B cell (primary cell): Measurements from ENCODE around the gene PHC2. TPM values are rescaled to one million over a fixed set of nuclear protein-coding genes. Genes with fewer than 3 reads are reported as not detected.

Source experiments
- ATAC-seq: fragments of 200-7000 bp; cut with Tn5 transposase; one replicate; pipeline ENCODE4 v1.10.0; 2021; ENCODE audit warnings: low read depth, mild to moderate bottlenecking, moderate number of reproducible peaks, moderate library complexity
- CTCF ChIA-PET: fragments of 350-600 bp; sonication (Branson Sonifier 250); formaldehyde crosslinking; loops from one replicate; lab custom pipeline; 2021; ENCODE audit warnings: antibody characterized with exemption, inconsistent platforms; lab: Charles Lee
- POLR2A ChIA-PET: fragments of 350-600 bp; sonication (Branson Sonifier 250); formaldehyde crosslinking; loops from one replicate; lab custom pipeline; 2021; ENCODE audit warnings: antibody characterized with exemption; lab: Charles Lee
- DNase-seq: peaks from one replicate; pipeline ENCODE4 v3.0.0; 2013
- H2AFZ ChIP-seq: 2 replicates; pipeline ENCODE4 v1.6.1; 2012; ENCODE audit warnings: mild to moderate bottlenecking, low read depth, low read length; ENCODE audit not compliant: insufficient read depth, poor library complexity, severe bottlenecking
- H3K27ac ChIP-seq, 2 donors: 1 replicate in 1 of 2; 2 replicates in 1 of 2; pipeline ENCODE4 v1.5.1; 2012 to 2013; ENCODE audit warnings: low read length in 2 of 2, mild to moderate bottlenecking in 2 of 2, moderate library complexity in 1 of 2
- H3K27me3 ChIP-seq, 4 experiments: fragments of 200-600 bp in 1 of 4; sonication (generic) in 1 of 4; replicated peaks in 1 of 4; 1 replicate in 2 of 4; 2 replicates in 2 of 4; pipeline versions ENCODE4 v1.6.1 to v1.7.0; 2013 to 2016; ENCODE audit warnings: low read length in 3 of 4, mild to moderate bottlenecking in 2 of 4, mixed read lengths in 1 of 4, moderate library complexity in 1 of 4; ENCODE audit not compliant: insufficient read depth in 4 of 4, control insufficient read depth in 3 of 4; ENCODE audit errors: control extremely low read depth in 1 of 4
- H3K36me3 ChIP-seq, 2 experiments: replicated peaks in 1 of 2; 1 replicate in 1 of 2; 2 replicates in 1 of 2; pipeline versions ENCODE4 v1.6.1 to v1.7.1; 2013; ENCODE audit warnings: low read length in 1 of 2; ENCODE audit not compliant: insufficient read depth in 2 of 2, control insufficient read depth in 1 of 2; ENCODE audit errors: control extremely low read depth in 1 of 2, extremely low read depth in 1 of 2
- H3K4me1 ChIP-seq, 2 donors: fragments of 200-600 bp in 1 of 2; sonication (generic) in 1 of 2; 1 replicate in 1 of 2; 2 replicates in 1 of 2; pipeline versions ENCODE4 v1.5.1 to v1.6.1; 2013 to 2017; ENCODE audit warnings: low read length in 2 of 2; ENCODE audit not compliant: control insufficient read depth in 2 of 2, insufficient read depth in 2 of 2
- H3K4me2 ChIP-seq: replicated peaks from 2 replicates; pipeline ENCODE3; 2012; ENCODE audit warnings: mild to moderate bottlenecking, low read depth, low read length; ENCODE audit not compliant: poor library complexity, severe bottlenecking
- H3K4me3 ChIP-seq, 5 experiments: fragments of 200-600 bp in 1 of 5; sonication (generic) in 1 of 5; 1 replicate in 3 of 5; 2 replicates in 2 of 5; pipeline versions ENCODE4 v1.5.1 to v1.7.0; 2011 to 2016; ENCODE audit warnings: low read length in 4 of 5, mild to moderate bottlenecking in 4 of 5, low read depth in 2 of 5, control low read depth in 1 of 5, moderate library complexity in 1 of 5; ENCODE audit not compliant: insufficient read depth in 1 of 5; ENCODE audit errors: control extremely low read depth in 1 of 5, extremely low read depth in 1 of 5
- H3K79me2 ChIP-seq: fragments of 200-600 bp; sonication (generic); one replicate; pipeline ENCODE4 v1.6.0; 2016; ENCODE audit warnings: low read length; ENCODE audit not compliant: control insufficient read depth, insufficient read depth
- H3K9ac ChIP-seq: fragments of 200-600 bp; sonication (generic); 2 replicates; pipeline ENCODE4 v1.6.1; 2017; ENCODE audit warnings: mild to moderate bottlenecking, low read length, moderate library complexity
- H3K9me3 ChIP-seq, 3 donors: one replicate each; pipeline versions ENCODE4 v1.6.1 to v1.7.1; 2013; ENCODE audit warnings: low read length in 2 of 3; ENCODE audit not compliant: control insufficient read depth in 2 of 3, insufficient read depth in 1 of 3; ENCODE audit errors: control extremely low read depth in 1 of 3
- H4K20me1 ChIP-seq: 2 replicates; pipeline ENCODE4 v1.6.0; 2012; ENCODE audit warnings: mild to moderate bottlenecking, low read length; ENCODE audit not compliant: insufficient read depth, control insufficient read depth, poor library complexity, severe bottlenecking
- H3K27ac Mint-ChIP-seq: one replicate; pipeline ENCODE4 v1.8.0; 2021; ENCODE audit warnings: mixed read lengths
- H3K27me3 Mint-ChIP-seq: one replicate; pipeline ENCODE4 v1.8.0; 2021; ENCODE audit warnings: mixed read lengths
- H3K4me1 Mint-ChIP-seq: one replicate; pipeline ENCODE4 v1.8.0; 2021; ENCODE audit warnings: mixed read lengths
- H3K4me3 Mint-ChIP-seq: one replicate; pipeline ENCODE4 v1.8.0; 2021; ENCODE audit warnings: mixed read lengths
- H3K9me3 Mint-ChIP-seq: one replicate; pipeline ENCODE4 v1.8.0; 2022; ENCODE audit warnings: mixed read lengths; ENCODE audit not compliant: insufficient read depth
- CTCF ChIP-seq: fragments of 200-600 bp; IDR thresholded peaks from one replicate; pipeline ENCODE4 v1.8.0; 2022; ENCODE audit warnings: antibody characterized with exemption, mild to moderate bottlenecking
- EZH2 ChIP-seq: IDR thresholded peaks from 2 replicates; pipeline ENCODE4 v1.6.1; 2012; ENCODE audit warnings: borderline replicate concordance, low read depth, mild to moderate bottlenecking, moderate library complexity, low read length; ENCODE audit not compliant: insufficient read depth, poor library complexity, severe bottlenecking
- WGBS: methylation state at CpG from one replicate; pipeline ENCODE4 v1.1.5; 2013; ENCODE audit warnings: missing lambda C conversion rate; ENCODE audit not compliant: insufficient coverage; 5-methylcytosine and 5-hydroxymethylcytosine counted together
- intact Hi-C: fragments of 100-400 bp; cut with micrococcal nuclease; formaldehyde crosslinking; loops from one replicate; pipeline ENCODE4 v1.10.0; 2022
- polyA plus RNA-seq: library from polyadenylated mRNA; depleted of rRNA; stranded (reverse); fragments of >200 nt; gene quantifications from 2 replicates; pipeline ENCODE4 v1.2.3, GENCODE V29; 2012
- total RNA-seq, 2 donors: library from RNA; stranded (reverse); fragments of 120-200 nt in 1 of 2; gene quantifications; 1 replicate in 1 of 2; 2 replicates in 1 of 2; pipeline versions ENCODE4 v1.2.3 to v1.2.4, GENCODE V29; 2013 to 2022

The PHC2 gene
- total and polyA plus RNA-seq, 2 donors (not counting 1 experiment from before 2014, with no cell fraction given) = 23.1 to 23.4 TPM

GRCh38 chr1:33399375-33399774, 31.5 kb downstream of the PHC2 start:
- H3K79me2 ChIP-seq = no peaks in the 10 kb centered on the region
- peaks cover 33% of the 10 kb centered on the region for H3K27me3 Mint-ChIP-seq
- no peaks in the 10 kb centered on the region for H3K36me3 ChIP-seq
- H3K9ac ChIP-seq = no peak overlapping the region
- no peak overlapping the region for H3K27ac ChIP-seq
- peaks cover 0 to 7% (median 0%) of the 10 kb centered on the region in 4 experiments for H3K27me3 ChIP-seq
- CTCF ChIA-PET = no interaction called here
- no peak overlapping the region for H3K4me3 ChIP-seq
- no peak overlapping the region for H3K4me3 Mint-ChIP-seq
- no peak overlapping the region for H2AFZ ChIP-seq
- no peak for ATAC-seq
- no peaks in the 10 kb centered on the region for H4K20me1 ChIP-seq
- POLR2A ChIA-PET = no interaction called here
- H3K9me3 ChIP-seq = no peaks in the 10 kb centered on the region
- H3K4me1 ChIP-seq = no peaks in the 10 kb centered on the region
- H3K4me2 ChIP-seq = no peak overlapping the region
- 100% methylated on average over 1 of the region's 3 CpGs for WGBS
- H3K27ac Mint-ChIP-seq = no peak overlapping the region
- intact Hi-C loops = no loop called here
- no peaks in the 10 kb centered on the region for H3K4me1 Mint-ChIP-seq
- H3K9me3 Mint-ChIP-seq = no peaks in the 10 kb centered on the region
- DNase-seq = no peak
- TF ChIP-seq CTCF (no peak), EZH2 (no peak)

GRCh38 chr1:33397994-33398393, 32.9 kb downstream of the PHC2 start:
- H3K27ac Mint-ChIP-seq = no peak overlapping the region
- Histone ChIP-seq H4K20me1 (no peaks in the 10 kb centered on the region), H3K27ac (no peak overlapping the region), H3K4me2 (no peak overlapping the region), H2AFZ (no peak overlapping the region), H3K9ac (no peak overlapping the region), H3K79me2 (no peaks in the 10 kb centered on the region), H3K27me3 (peaks cover 0 to 7% (median 0%) of the 10 kb centered on the region in 4 experiments), H3K9me3 (no peaks in the 10 kb centered on the region), H3K4me3 (no peak overlapping the region), H3K4me1 (no peaks in the 10 kb centered on the region), H3K36me3 (no peaks in the 10 kb centered on the region)
- no peak for TF ChIP-seq CTCF
- no peaks in the 10 kb centered on the region for H3K4me1 Mint-ChIP-seq
- H3K27me3 Mint-ChIP-seq = peaks cover 38% of the 10 kb centered on the region
- ATAC-seq = no peak
- no peaks in the 10 kb centered on the region for H3K9me3 Mint-ChIP-seq
- ChIA-PET CTCF (no interaction called here), POLR2A (no interaction called here)
- DNase-seq = no peak
- intact Hi-C loops = no loop called here
- no peak overlapping the region for H3K4me3 Mint-ChIP-seq
